HFF-Myc (cell line): ENCODE measurements around the gene CASTOR2.
A peak's percentile ranks its signal among the peaks of the same experiment; 100 is the strongest.

ENCODE experiments used
- DNase-seq: peaks from one replicate; pipeline ENCODE4 v3.0.0-alpha.2; 2011; ENCODE audit warnings: low read depth; ENCODE audit errors: extremely low read depth
- H3K4me3 ChIP-seq: replicated peaks from 2 replicates; pipeline ENCODE4 v1.5.1; 2011; ENCODE audit warnings: low read depth, mild to moderate bottlenecking, control low read depth, low read length
- TF ChIP-seq, protein P1 (sequence below): IDR thresholded peaks from 2 replicates; pipeline ENCODE4 v1.5.1; 2012; ENCODE audit warnings: mild to moderate bottlenecking, low read depth, low read length, control low read depth; ENCODE audit errors: missing control alignments

CASTOR2 gene

GRCh38 chr7:75019800-75020199 lies 55.3 kb downstream of the CASTOR2 start:
- no peak for DNase-seq
- H3K4me3 ChIP-seq, result no peak overlapping the region
- TF ChIP-seq, protein P1, sequence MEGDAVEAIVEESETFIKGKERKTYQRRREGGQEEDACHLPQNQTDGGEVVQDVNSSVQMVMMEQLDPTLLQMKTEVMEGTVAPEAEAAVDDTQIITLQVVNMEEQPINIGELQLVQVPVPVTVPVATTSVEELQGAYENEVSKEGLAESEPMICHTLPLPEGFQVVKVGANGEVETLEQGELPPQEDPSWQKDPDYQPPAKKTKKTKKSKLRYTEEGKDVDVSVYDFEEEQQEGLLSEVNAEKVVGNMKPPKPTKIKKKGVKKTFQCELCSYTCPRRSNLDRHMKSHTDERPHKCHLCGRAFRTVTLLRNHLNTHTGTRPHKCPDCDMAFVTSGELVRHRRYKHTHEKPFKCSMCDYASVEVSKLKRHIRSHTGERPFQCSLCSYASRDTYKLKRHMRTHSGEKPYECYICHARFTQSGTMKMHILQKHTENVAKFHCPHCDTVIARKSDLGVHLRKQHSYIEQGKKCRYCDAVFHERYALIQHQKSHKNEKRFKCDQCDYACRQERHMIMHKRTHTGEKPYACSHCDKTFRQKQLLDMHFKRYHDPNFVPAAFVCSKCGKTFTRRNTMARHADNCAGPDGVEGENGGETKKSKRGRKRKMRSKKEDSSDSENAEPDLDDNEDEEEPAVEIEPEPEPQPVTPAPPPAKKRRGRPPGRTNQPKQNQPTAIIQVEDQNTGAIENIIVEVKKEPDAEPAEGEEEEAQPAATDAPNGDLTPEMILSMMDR, result no peak

- TF ChIP-seq, protein P1, result no peak
- H3K4me3 ChIP-seq, result no peak overlapping the region
- no peak for DNase-seq
Measured at GRCh38 chr7:75024922-75025321, 60.4 kb downstream of the CASTOR2 start.

DNA sequence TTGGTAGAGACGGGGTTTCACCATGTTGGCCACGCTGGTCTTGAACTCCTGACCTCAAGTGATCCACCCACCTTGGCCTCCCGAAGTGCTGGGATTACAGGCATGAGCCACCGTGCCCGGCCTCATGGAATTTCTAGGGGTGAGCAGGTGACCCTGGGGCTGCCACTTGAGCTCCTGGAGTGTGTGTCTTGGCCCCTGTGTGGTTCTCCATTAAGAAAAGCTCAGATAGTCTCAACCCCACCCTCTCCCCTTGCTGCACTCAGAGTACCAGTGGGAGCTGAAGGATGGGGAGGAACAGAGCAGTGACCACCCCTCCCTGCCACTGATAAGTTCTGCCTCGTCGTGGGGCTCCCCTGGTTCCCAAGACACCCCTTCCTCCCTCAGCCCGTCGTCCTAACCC lies 63.8 kb downstream of the CASTOR2 start:
- no peak overlapping the region for H3K4me3 ChIP-seq
- DNase-seq, result no peak
- TF ChIP-seq, protein P1, result no peak

GRCh38 chr7:75033064-75033463 lies 68.6 kb downstream of the CASTOR2 start:
- H3K4me3 ChIP-seq, result no peak overlapping the region
- TF ChIP-seq, protein P1, result peak; percentile 18
- DNase-seq, result no peak

GRCh38 chr7:75033826-75034225 lies 69.3 kb downstream of the CASTOR2 start:
- TF ChIP-seq, protein P1, result no peak
- no peak for DNase-seq
- H3K4me3 ChIP-seq, result no peak overlapping the region

DNA sequence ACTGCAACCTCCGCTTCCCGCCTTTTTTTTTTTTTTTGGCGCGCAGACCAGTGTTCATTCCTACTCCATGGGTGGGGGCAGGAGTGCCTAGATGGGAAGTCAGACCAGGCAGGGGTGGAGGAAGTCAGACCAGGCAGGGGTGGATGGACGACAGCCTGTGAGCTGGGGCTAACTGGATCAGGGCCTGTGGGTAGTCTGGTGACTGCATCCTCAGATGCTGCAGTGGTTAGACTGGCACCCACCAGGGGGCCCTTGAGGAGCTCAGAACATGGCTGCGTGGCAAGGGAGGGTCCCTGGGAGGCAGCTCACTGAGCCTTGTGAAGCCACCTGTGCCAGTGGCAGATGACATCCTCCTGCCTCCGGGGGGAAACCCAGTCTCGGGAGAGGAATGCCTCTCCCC lies 74.0 kb downstream of the CASTOR2 start:
- H3K4me3 ChIP-seq, result no peak overlapping the region
- TF ChIP-seq, protein P1, result no peak
- DNase-seq, result no peak

GRCh38 chr7:75039166-75039565 lies 74.7 kb downstream of the CASTOR2 start:
- no peak overlapping the region for H3K4me3 ChIP-seq
- no peak for DNase-seq
- TF ChIP-seq, protein P1, result no peak
